Endodermal cell (in vitro differentiated cells): ENCODE measurements around the gene ACSF2. TPM values are rescaled to one million over a fixed set of nuclear protein-coding genes. Genes with fewer than 3 reads are reported as not detected.

Experiments used
- DNase-seq: peaks from one replicate; pipeline ENCODE4 v3.0.0-alpha.2; 2017
- H3K27ac ChIP-seq: 2 replicates; pipeline ENCODE4 v1.5.1; 2013; ENCODE audit warnings: mild to moderate bottlenecking, low read depth, low read length, moderate library complexity
- H3K27me3 ChIP-seq: 2 replicates; pipeline ENCODE4 v1.6.1; 2013; ENCODE audit warnings: mild to moderate bottlenecking, low read length, moderate library complexity; ENCODE audit not compliant: insufficient read depth, control insufficient read depth, poor library complexity, severe bottlenecking
- H3K36me3 ChIP-seq: 2 replicates; pipeline ENCODE4 v1.7.0; 2013; ENCODE audit warnings: mild to moderate bottlenecking, low read length, moderate library complexity; ENCODE audit not compliant: control insufficient read depth, insufficient read depth
- H3K4me1 ChIP-seq: one replicate; pipeline ENCODE4 v1.7.0; 2013; ENCODE audit warnings: low read length; ENCODE audit not compliant: control insufficient read depth, insufficient read depth
- H3K4me3 ChIP-seq: 2 replicates; pipeline ENCODE4 v1.5.1; 2013; ENCODE audit warnings: mild to moderate bottlenecking, low read length, moderate library complexity
- H3K9ac ChIP-seq: 2 replicates; pipeline ENCODE4 v1.6.1; 2013; ENCODE audit warnings: mild to moderate bottlenecking, low read length, moderate library complexity; ENCODE audit not compliant: poor library complexity, severe bottlenecking; ENCODE audit errors: extremely low read depth
- H3K9me3 ChIP-seq: 2 replicates; pipeline ENCODE4 v1.6.1; 2013; ENCODE audit warnings: mild to moderate bottlenecking, low read length, moderate library complexity; ENCODE audit not compliant: control insufficient read depth
- H3K27ac Mint-ChIP-seq: 2 replicates; pipeline ENCODE4 v1.8.0; 2020; ENCODE audit warnings: mixed read lengths
- H3K27me3 Mint-ChIP-seq: 2 replicates; pipeline ENCODE4 v1.8.0; 2021; ENCODE audit warnings: mild to moderate bottlenecking, mixed read lengths; ENCODE audit not compliant: insufficient read depth
- H3K36me3 Mint-ChIP-seq: 2 replicates; pipeline ENCODE4 v1.8.0; 2020; ENCODE audit warnings: low read depth, mixed read lengths
- H3K4me1 Mint-ChIP-seq: 2 replicates; pipeline ENCODE4 v1.8.0; 2020; ENCODE audit warnings: mixed read lengths
- H3K4me3 Mint-ChIP-seq: 2 replicates; pipeline ENCODE4 v1.8.0; 2020; ENCODE audit warnings: mild to moderate bottlenecking, moderate library complexity, mixed read lengths
- H3K9me3 Mint-ChIP-seq: 2 replicates; pipeline ENCODE4 v1.8.0; 2020; ENCODE audit warnings: mild to moderate bottlenecking, mixed read lengths
- WGBS, 2 experiments: methylation state at CpG; one replicate each; pipeline versions ENCODE4 v1.1.5 to v1.1.7; 2013; ENCODE audit warnings: missing lambda C conversion rate in 2 of 2, mixed read lengths in 1 of 2; ENCODE audit not compliant: insufficient coverage in 1 of 2, insufficient read length in 1 of 2; 5-methylcytosine and 5-hydroxymethylcytosine counted together
- total RNA-seq, 2 donors: library from RNA; stranded (reverse); fragmentation: NEBNext Ultra II Directional in 1 of 2; extraction: Animal tissue kit (Norgen Biotek cat#: 25700) in 1 of 2; gene quantifications; 2 replicates in 1 of 2; 3 replicates in 1 of 2; pipeline ENCODE4 v1.2.1, GENCODE V29; 2021
- TF ChIP-seq, protein P1 (sequence below): fragments of 200-600 bp; sonication (generic); conservative IDR thresholded peaks from 2 replicates; pipeline ENCODE4 v1.5.0; 2021; ENCODE audit warnings: antibody characterized with exemption, mild to moderate bottlenecking

Gene ACSF2
- total RNA-seq, 2 donors from 2014 or later, result 61.7 to 76.5 TPM

DNA sequence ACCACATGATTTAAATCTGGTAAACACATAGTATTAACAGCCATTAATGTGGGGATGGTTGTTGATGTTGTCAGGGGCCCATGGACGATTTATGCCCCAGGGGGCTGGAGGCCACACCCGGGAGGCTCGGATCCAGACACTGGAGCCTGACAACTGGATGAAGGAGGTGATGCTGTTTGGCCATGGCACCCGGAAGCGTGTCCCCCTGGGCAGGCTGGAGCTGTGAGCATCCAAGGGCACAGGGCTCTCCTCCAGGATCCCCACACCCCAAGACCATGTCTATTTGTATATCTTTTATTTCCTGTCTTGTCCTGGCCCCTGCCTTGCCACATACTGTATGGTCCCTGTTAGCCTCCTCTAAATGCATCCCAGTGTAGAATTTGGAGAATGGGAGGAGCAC is 57.2 kb downstream of the ACSF2 start:
- Mint-ChIP-seq H3K4me3 (no peak overlapping the region), H3K27ac (no peak overlapping the region), H3K4me1 (peaks cover 5% of the 10 kb centered on the region), H3K9me3 (no peaks in the 10 kb centered on the region), H3K36me3 (peaks cover 24% of the 10 kb centered on the region), H3K27me3 (no peaks in the 10 kb centered on the region)
- no peaks in the 10 kb centered on the region for H3K4me1 ChIP-seq
- no peaks in the 10 kb centered on the region for H3K9me3 ChIP-seq
- H3K4me3 ChIP-seq, result no peak overlapping the region
- no peak for DNase-seq
- H3K36me3 ChIP-seq, result peaks cover 24% of the 10 kb centered on the region
- no peak overlapping the region for H3K9ac ChIP-seq
- TF ChIP-seq, protein P1, sequence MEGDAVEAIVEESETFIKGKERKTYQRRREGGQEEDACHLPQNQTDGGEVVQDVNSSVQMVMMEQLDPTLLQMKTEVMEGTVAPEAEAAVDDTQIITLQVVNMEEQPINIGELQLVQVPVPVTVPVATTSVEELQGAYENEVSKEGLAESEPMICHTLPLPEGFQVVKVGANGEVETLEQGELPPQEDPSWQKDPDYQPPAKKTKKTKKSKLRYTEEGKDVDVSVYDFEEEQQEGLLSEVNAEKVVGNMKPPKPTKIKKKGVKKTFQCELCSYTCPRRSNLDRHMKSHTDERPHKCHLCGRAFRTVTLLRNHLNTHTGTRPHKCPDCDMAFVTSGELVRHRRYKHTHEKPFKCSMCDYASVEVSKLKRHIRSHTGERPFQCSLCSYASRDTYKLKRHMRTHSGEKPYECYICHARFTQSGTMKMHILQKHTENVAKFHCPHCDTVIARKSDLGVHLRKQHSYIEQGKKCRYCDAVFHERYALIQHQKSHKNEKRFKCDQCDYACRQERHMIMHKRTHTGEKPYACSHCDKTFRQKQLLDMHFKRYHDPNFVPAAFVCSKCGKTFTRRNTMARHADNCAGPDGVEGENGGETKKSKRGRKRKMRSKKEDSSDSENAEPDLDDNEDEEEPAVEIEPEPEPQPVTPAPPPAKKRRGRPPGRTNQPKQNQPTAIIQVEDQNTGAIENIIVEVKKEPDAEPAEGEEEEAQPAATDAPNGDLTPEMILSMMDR, result no peak
- H3K27me3 ChIP-seq, result no peaks in the 10 kb centered on the region
- WGBS, 2 experiments, result 89% methylated on average over 5 of the region's 5 CpGs; no CpG with 5 or more reads in 1 of the 2 experiments
- H3K27ac ChIP-seq, result no peak overlapping the region

DNA sequence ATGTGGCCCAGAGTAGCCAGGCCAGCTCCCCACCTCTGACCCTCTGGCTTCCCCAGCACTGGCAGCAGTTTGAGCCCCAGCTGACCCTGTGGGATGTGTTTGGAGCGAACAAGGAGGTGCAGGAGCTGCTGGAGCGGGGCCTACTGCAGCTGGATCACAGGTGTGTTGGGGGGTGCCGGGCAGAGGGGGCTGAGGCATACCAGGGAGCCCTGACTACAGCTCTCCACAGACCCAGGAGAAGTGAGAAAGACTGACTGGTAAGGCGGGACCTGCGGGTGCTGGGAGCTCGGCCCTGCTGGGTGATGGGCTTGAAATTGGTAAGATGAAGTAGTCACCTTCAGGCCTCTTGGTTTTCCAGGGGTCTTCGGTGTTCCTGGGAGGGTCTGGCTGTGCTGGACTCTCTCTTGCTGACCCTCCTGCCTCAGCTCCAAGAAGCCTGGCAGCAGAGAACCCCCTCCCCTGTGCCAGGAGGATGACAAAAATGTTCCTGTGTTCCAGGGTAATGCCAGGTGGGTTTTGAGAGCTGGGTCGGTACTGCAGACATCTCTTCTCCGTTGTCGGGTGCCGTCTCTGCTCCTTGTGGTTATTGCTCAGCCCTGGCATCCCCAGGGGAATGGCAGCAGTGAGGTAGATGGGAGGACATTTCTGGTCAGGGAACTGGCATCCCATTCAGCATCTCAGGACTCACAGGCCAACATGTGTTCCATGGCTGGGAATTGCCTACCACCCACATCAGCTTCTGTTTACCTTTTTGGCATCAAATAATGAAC is 58.6 kb downstream of the ACSF2 start:
- H3K27me3 Mint-ChIP-seq, result no peaks in the 10 kb centered on the region
- H3K4me1 Mint-ChIP-seq, result peaks cover 1% of the 10 kb centered on the region
- no peak overlapping the region for H3K27ac ChIP-seq
- no peak overlapping the region for H3K9ac ChIP-seq
- H3K27ac Mint-ChIP-seq, result no peak overlapping the region
- H3K9me3 ChIP-seq, result no peaks in the 10 kb centered on the region
- no peak for DNase-seq
- WGBS, 2 experiments, result 91 to 94% methylated on average over 10 to 11 of the region's 11 CpGs
- H3K27me3 ChIP-seq, result no peaks in the 10 kb centered on the region
- no peaks in the 10 kb centered on the region for H3K4me1 ChIP-seq
- peaks cover 23% of the 10 kb centered on the region for H3K36me3 Mint-ChIP-seq
- no peak overlapping the region for H3K4me3 ChIP-seq
- no peaks in the 10 kb centered on the region for H3K9me3 Mint-ChIP-seq
- TF ChIP-seq, protein P1, result no peak
- H3K36me3 ChIP-seq, result peaks cover 24% of the 10 kb centered on the region
- H3K4me3 Mint-ChIP-seq, result no peak overlapping the region

DNA sequence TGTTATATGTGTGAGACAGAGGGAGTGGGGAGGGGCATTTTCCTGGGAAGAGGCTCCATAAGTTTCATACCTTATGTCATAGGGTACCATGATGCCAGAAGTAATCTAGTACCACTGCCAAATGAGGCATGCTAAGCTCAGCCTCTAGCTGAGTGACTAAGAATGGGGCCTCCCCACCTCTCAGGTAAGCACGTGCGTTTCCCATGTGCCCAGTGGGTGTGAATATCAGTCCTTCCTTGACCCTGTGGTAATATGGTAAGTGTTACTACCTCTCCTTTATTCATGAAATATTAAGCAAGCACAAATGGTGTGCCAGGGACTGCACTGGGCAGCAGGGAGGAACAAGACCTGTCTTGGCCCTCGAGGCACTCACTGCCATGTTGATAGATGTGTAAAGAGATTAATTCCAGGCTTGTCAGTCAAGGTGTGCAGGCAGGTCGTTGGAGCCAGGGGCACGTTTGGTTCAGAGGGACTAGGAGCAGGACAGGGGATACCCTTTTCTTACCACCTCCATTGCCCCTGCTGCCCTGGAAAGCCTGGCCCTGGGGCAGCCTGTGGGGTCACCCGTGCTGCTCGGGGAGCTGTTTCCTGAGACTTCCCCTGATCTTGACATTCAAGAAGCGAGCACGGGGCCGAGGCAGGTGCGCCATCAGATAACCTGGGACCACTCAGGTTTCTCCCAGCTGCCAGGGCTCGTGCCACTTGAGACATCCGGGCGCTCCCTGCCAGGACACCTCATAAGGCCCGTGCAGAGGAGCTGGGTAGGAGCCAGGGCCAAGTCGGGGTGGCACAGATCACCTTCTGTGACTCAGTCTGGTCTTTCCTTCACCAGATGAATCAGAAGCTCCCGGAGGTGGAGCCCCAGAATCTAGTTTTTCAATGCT is 61.4 kb downstream of the ACSF2 start:
- Histone ChIP-seq H3K9ac (no peak overlapping the region), H3K27ac (no peak overlapping the region), H3K9me3 (no peaks in the 10 kb centered on the region), H3K36me3 (peaks cover 21% of the 10 kb centered on the region), H3K4me3 (no peak overlapping the region), H3K27me3 (no peaks in the 10 kb centered on the region), H3K4me1 (no peaks in the 10 kb centered on the region)
- Mint-ChIP-seq H3K27me3 (no peaks in the 10 kb centered on the region), H3K9me3 (no peaks in the 10 kb centered on the region), H3K27ac (no peak overlapping the region), H3K36me3 (peaks cover 20% of the 10 kb centered on the region), H3K4me1 (no peaks in the 10 kb centered on the region), H3K4me3 (no peak overlapping the region)
- TF ChIP-seq, protein P1, result no peak
- 91 to 97% methylated on average over 13 to 17 of the region's 17 CpGs for WGBS, 2 experiments
- DNase-seq, result no peak
